Pancreas (tissue), 10 donors: ENCODE measurements around the gene WWC2. TPM values are rescaled to one million over a fixed set of nuclear protein-coding genes. Genes with fewer than 3 reads are reported as not detected.

Experiments used
- ATAC-seq, 4 donors: fragments of 200-7000 bp; cut with Tn5 transposase; one replicate each; pipeline versions ENCODE4 v1.8.0 to v1.9.1; 2020; ENCODE audit warnings: mild to moderate bottlenecking in 4 of 4, moderate library complexity in 4 of 4
- DNase-seq, 6 donors: peaks; one replicate each; pipeline ENCODE4 v3.0.0-alpha.2; 2020
- FAIRE-seq: peaks from 2 replicates; lab custom pipeline; 2012; peaks lifted over from hg19 to GRCh38; lab: Jason Lieb, UNC
- H3K27ac ChIP-seq, 4 donors: fragments of 200-600 bp; sonication (generic); 1 replicate in 3 of 4; 2 replicates in 1 of 4; pipeline versions ENCODE4 v1.5.0 to v1.8.0; 2020
- H3K27me3 ChIP-seq, 4 donors: fragments of 200-600 bp; one replicate each; pipeline ENCODE4 v1.8.0; 2021
- H3K36me3 ChIP-seq, 3 donors: fragments of 200-600 bp; sonication (generic) in 1 of 3; one replicate each; pipeline versions ENCODE4 v1.5.0 to v1.8.0; 2020 to 2021
- H3K4me1 ChIP-seq, 3 donors: fragments of 200-600 bp; one replicate each; pipeline ENCODE4 v1.8.0; 2021
- H3K4me3 ChIP-seq, 4 donors: fragments of 200-600 bp; sonication (generic) in 2 of 4; one replicate each; pipeline versions ENCODE4 v1.5.0 to v1.8.0; 2020 to 2021
- H3K9me3 ChIP-seq, 4 donors: fragments of 200-600 bp; one replicate each; pipeline ENCODE4 v1.8.0; 2021
- CTCF ChIP-seq, 4 donors: fragments of 200-600 bp; sonication (generic) in 3 of 4; IDR thresholded peaks; one replicate each; pipeline versions ENCODE4 v1.5.0 to v1.8.0; 2021; ENCODE audit warnings: antibody characterized with exemption in 4 of 4
- WGBS, 2 donors: extraction: QIAGEN DNeasy Blood & Tissue Kit; methylation state at CpG; one replicate each; pipeline ENCODE4 v1.1.7; 2013; 5-methylcytosine and 5-hydroxymethylcytosine counted together
- intact Hi-C, 3 donors: fragments of 100-400 bp; cut with DNase I; formaldehyde crosslinking; loops; one replicate each; pipeline versions ENCODE4 v1.11.1 to v1.14.2; 2022
- polyA plus RNA-seq, 2 donors: library from polyadenylated mRNA; stranded (reverse); fragments of 200-250 nt; gene quantifications; one replicate each; pipeline ENCODE4 v1.2.3, GENCODE V29; 2013
- total RNA-seq, 6 donors: library from RNA; stranded (reverse); fragmentation: NEBNext Ultra II Directional in 4 of 6; extraction: Animal tissue kit (Norgen Biotek cat#: 25700) in 4 of 6; gene quantifications; one replicate each; pipeline versions ENCODE4 v1.2.1 to v1.2.4, GENCODE V29; 2021 to 2023
- donor health status: healthy with polysubstance abuse.
- donor health status: DM: no; HTN: no; CAD: no; lungs with moderate emphysema.
- donor health status: DM: no; HTN: no; CAD: no.
- donor health status: control.
- donor health status: control.
- donor health status: Bipolar disorder and iron deficiency.
- donor health status: DM: yes; HTN: yes; CAD: no.
- donor health status: DM: no; HTN: no; CAD: no.
- donor health status: DM: no; HTN: no; CAD: no.
- donor health status: DM: yes; HTN: yes; CAD: no.

The WWC2 gene
- total and polyA plus RNA-seq, 8 donors, result 4.4 to 27.5 (median 16.9) TPM

DNA sequence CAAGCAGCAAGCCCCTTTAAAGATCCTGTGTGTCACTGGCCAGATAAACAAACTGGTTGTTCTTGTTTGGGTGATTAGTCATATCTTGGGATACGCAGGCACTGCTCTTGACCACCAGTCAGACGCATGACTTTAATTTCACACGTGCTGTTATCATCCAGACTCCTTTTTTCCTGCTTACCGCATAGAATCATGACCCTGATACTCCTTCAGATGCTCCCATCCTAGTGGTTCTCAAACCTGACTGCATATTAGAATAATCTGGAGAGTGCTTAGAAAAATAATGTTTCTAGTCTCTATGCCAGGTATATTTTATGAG lies 142.2 kb downstream of the WWC2 start:
- TF ChIP-seq CTCF (IDR thresholded peaks at IDR 0.05), result no peak
- DNase-seq, result peak in 1 of 6 donors; percentile 38
- Histone ChIP-seq H3K9me3 (no peaks in the 10 kb centered on the region), H3K4me3 (no peak overlapping the region), H3K27me3 (no peaks in the 10 kb centered on the region), H3K36me3 (no peaks in the 10 kb centered on the region), H3K27ac (peak overlapping the region; percentile 66 to 77 (median 72)), H3K4me1 (peaks cover 26 to 43% (median 30%) of the 10 kb centered on the region in 3 donors)
- WGBS, 2 donors, result 17 to 21% methylated on average over 4 of the region's 4 CpGs
- intact Hi-C loops, result no loop called here
- no peak for FAIRE-seq
- ATAC-seq, result peak; percentile 67 to 87 (median 72)

- Histone ChIP-seq H3K4me3 (no peak overlapping the region), H3K27me3 (no peaks in the 10 kb centered on the region), H3K36me3 (no peaks in the 10 kb centered on the region), H3K27ac (peak overlapping the region; percentile 66 to 77 (median 72)), H3K4me1 (peaks cover 26 to 43% (median 30%) of the 10 kb centered on the region in 3 donors), H3K9me3 (no peaks in the 10 kb centered on the region)
- TF ChIP-seq CTCF (IDR thresholded peaks at IDR 0.05), result no peak
- no peak for DNase-seq
- intact Hi-C loops, result no loop called here
- ATAC-seq, result peak in 2 of 4 donors; percentile 4 to 36
- FAIRE-seq, result no peak
- WGBS, 2 donors, result 23 to 32% methylated on average over 6 of the region's 6 CpGs
Observed at GRCh38 chr4:183241721-183242151, 142.7 kb downstream of the WWC2 start.

DNA sequence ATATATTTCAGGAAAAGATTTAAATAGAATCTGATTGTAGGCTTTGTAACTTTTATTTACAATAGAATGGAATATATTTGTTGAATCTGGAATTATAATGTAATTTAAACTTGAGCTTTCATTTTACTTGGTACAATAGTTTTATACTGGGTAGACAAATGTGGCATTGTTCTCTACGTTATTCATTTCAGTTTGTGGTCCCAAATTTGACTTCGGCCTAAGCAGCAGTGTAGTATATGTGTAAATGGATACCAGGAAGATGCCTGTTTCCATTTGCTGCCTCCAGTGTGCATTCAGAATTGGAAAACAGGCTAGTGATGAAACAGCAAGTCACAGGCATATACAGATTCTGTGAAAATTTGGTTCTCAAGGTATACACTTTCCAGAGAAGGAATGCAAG lies 143.2 kb downstream of the WWC2 start:
- H3K27ac ChIP-seq, result peak overlapping the region in 2 of 4 donors; percentile 16 to 69
- H3K36me3 ChIP-seq, result no peaks in the 10 kb centered on the region

DNA sequence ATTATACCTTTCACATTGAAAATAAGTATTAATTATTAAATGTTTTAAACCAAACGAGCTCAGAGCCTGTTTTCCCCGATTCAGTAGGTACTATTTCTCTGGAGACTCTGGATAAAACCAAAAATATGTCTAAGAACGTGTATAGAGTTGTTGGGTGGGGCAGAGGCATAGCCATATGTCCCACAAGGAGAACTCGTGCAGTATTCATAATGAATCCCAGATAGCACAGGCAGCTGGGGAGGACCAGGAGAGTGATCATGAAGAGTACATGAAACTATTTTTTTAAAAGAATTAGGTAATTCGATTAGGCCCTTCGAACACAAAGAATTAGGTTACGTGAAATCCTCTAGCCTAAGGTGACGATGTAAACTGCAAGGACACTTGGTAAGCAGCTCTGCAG lies 145.0 kb downstream of the WWC2 start:
- FAIRE-seq (no peak), ATAC-seq (no peak)
- intact Hi-C loops, result no loop called here

More for the DNA sequence above, 143.2 kb downstream of the WWC2 start:
- no peak for FAIRE-seq
- TF ChIP-seq CTCF (IDR thresholded peaks at IDR 0.05), result no peak
- intact Hi-C loops, result no loop called here
- ATAC-seq, result no peak
- no peak overlapping the region for H3K4me3 ChIP-seq
- H3K27me3 ChIP-seq, result no peaks in the 10 kb centered on the region
- H3K4me1 ChIP-seq, result peaks cover 26 to 43% (median 30%) of the 10 kb centered on the region in 3 donors
- no peaks in the 10 kb centered on the region for H3K9me3 ChIP-seq
- WGBS, 2 donors, result 65 to 67% methylated on average over 2 of the region's 2 CpGs
- no peak for DNase-seq

More for the DNA sequence above, 145.0 kb downstream of the WWC2 start:
- H3K36me3 ChIP-seq, result no peaks in the 10 kb centered on the region
- H3K9me3 ChIP-seq, result no peaks in the 10 kb centered on the region
- TF ChIP-seq CTCF (IDR thresholded peaks at IDR 0.05), result no peak
- peak overlapping the region in 2 of 4 donors; percentile 25 to 58 for H3K27ac ChIP-seq
- WGBS, 2 donors, result 59 to 63% methylated on average over 8 of the region's 8 CpGs
- H3K4me1 ChIP-seq, result peaks cover 25 to 40% (median 30%) of the 10 kb centered on the region in 3 donors
- no peak for DNase-seq
- H3K27me3 ChIP-seq, result no peaks in the 10 kb centered on the region
- H3K4me3 ChIP-seq, result no peak overlapping the region
